C4-2B (cell line): ENCODE results near the gene ANP32B.
"Not testable (repeated sequence)": the region's sequence is repeated elsewhere in the genome, so short reads cannot be mapped to it uniquely, and the experiment has no call there.

Experiments
- H3K27ac ChIP-seq: fragments of 450-650 bp; 2 replicates; pipeline ENCODE4 v1.5.1; 2017
- CTCF ChIP-seq: fragments of 450-650 bp; conservative IDR thresholded peaks from 2 replicates; pipeline ENCODE4 v1.5.1; 2017; ENCODE audit warnings: mild to moderate bottlenecking
- ZFX ChIP-seq: fragments of 450-650 bp; IDR thresholded peaks from 2 replicates; pipeline ENCODE4 v1.6.1; 2017

ANP32B gene

DNA sequence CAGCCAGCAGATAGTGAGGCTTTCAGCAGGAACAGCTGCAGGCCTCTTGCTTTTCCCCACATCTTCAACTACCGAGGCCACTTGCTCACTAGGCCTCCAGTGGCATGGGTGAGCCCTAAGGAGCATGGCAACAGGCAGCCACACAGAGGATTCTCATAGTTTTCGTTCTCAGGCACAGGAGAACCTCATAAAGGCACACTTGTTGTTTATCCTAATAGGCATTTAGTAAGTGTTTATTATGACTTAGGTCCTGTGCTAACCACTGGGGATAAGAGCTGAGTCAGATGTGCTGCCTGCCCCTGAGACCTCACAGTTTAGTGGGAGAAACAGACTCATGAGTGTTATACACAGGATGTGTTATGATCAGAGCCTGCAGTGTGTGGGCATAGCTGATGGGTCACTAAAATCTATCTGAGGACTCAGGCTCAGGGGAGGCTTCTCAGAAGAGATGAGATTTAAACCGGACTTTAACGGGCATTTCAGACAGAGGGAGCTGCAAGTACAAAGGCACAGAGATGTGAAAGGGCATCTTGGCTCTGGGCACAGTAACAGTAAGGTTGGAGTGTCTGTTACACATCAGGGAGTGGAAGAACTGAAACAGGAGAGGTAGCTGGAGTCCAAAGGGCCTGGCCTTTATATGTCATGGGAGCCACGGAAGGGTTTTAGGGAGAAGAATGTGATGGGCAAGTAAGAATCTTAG, 24.2 kb upstream of the ANP32B start:
- no peak overlapping the region for H3K27ac ChIP-seq
- TF ChIP-seq ZFX, result no peak
- no peak for TF ChIP-seq CTCF

DNA sequence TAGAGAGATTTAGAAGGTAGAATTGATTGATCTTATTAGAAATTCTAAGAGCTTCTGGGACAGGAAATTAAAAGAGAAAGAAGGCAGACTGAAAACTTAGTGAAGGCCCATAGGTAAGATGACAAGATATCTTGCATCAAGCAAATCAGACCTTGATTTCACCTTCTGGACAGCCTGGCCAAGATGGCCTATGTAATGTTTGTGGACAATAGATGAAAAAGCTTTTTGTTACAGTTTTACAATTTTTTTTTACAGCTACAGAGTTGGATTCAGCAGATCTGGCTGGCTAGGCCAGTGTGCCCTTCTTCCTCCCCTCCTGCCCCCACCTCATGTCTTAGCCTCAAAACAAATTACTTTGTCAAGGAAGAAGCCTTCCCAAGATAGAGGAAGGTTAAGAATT, 23.6 kb upstream of the ANP32B start:
- TF ChIP-seq CTCF (no peak), ZFX (no peak)
- no peak overlapping the region for H3K27ac ChIP-seq

DNA sequence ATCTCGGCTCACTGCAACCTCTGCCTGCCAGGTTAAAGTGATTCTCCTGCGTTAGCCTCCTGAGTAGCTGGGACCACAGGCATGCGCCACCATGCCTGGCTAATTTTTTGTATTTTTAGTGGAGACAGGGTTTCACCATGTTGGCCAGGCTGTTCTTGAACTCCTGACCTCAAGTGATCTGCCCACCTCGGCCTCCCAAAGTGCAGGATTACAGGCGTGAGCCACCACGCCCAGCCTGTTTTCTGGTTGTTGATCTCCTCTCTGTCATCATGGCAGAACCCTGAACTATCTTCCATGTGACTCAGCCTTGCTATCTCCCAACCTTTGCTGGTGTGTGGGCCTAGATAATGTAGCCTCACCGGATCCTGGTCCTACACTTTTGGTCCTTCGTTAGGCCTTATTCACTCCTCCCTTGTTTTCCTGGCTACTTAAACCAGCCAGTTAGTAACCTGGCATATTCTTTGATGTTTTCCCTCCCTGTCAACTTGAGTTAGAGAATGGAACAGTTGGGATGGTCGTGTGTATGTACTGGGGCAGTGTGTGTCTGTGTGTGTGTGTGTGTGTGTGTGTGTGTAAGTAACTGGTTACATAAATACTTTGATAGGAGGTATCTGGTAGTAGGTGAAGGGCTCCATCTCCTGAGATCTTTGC, 22.3 kb upstream of the ANP32B start:
- H3K27ac ChIP-seq, result not testable (repeated sequence)

DNA sequence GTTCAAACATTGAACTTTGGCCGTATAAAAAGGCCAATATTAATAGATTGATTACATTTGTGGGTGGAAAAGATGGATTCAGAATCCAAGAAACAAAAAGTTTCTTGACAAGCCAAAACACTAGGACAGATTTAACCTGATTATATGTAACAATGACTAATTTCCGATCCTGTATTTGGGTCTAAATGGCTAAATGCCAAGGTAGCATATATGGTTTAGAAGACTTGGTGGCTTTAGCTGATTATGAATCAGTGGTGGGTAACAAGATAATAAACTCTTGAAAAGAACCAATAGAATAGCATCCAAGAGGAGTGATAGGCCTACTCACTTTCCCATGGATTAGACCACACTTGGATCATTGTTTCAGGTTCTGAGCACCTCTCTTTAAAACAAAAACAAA, 21.8 kb upstream of the ANP32B start:
- no peak for TF ChIP-seq ZFX
- TF ChIP-seq CTCF, result no peak
- no peak overlapping the region for H3K27ac ChIP-seq

DNA sequence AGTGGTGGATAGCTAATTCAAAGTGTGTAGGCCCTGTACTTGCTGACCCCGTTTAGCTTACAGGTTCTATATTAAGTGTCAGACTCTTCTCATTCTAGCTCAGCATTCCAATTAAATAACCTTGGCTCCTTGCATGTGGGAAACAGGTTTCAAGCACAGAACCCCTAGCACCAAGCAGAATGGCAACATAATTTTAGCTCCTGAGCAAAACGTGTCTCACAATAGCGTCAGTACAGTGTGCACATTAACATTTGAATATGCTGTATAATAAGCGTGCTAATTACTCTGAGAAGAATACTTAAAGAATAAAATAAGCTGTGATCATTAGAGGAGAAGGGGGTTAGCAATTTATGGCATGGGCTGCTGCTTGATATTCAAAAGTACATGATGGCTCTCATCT, 21.0 kb upstream of the ANP32B start:
- no peak overlapping the region for H3K27ac ChIP-seq
- TF ChIP-seq ZFX (no peak), CTCF (no peak)

- H3K27ac ChIP-seq, result no peak overlapping the region
- no peak for TF ChIP-seq ZFX
- TF ChIP-seq CTCF, result no peak
These were observed 20.6 kb upstream of the ANP32B start for GRCh38 chr9:97962575-97962974.

DNA sequence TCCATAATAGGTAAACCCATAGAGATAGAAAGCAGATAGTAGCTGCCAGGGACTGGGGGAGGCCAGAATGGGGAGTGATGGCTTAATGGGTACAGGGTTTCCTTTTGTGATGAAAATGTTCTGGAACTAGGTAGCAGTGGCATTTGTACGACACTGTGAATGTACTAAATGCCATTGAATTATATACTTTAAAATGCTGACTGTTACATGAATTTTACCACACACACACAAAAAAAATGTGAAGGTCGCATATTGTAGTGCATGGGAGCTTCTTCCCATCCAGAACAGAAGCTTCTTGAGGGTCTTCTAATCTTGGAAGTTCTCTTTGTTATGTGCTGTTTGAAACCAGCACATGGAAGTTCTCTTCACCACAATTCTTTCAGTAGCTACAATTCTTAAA, 19.9 kb upstream of the ANP32B start:
- TF ChIP-seq ZFX (no peak), CTCF (no peak)
- no peak overlapping the region for H3K27ac ChIP-seq

DNA sequence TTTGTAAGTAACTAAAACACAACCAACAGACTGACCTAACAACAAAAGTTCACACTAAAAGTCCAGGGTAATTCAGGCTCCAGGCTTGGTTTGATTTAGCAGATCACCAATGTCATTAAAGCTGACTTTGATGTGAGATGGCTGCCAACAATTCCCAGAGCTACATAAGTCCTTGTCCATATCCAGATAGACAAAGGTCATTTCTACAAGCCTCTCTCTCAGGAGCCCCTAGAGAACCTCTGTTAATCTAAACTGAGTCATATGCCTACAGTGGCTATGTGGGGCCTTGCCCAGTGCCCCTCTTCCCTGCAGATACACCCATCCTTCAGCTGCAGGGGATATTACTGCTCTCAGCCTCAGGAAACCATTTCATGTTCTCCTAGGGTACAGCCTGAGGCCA, 18.2 kb upstream of the ANP32B start:
- TF ChIP-seq ZFX, result no peak
- TF ChIP-seq CTCF, result no peak
- no peak overlapping the region for H3K27ac ChIP-seq
